Panc1 (cell line): ENCODE measurements around the gene NCOA3. TPM values are rescaled to one million over a fixed set of nuclear protein-coding genes. Genes with fewer than 3 reads are reported as not detected.

ENCODE experiments used
- ATAC-seq: fragments of 200-7000 bp; cut with Tn5 transposase; 2 replicates; pipeline ENCODE4 v1.9.1; 2020; ENCODE audit warnings: mild to moderate bottlenecking, moderate library complexity
- BruUV-seq: library from RNA; stranded (reverse); fragments of 400-500 nt; replicated peaks from 2 replicates; lab custom pipeline; 2021; lab: Mats Ljungman, UMichigan
- CTCF ChIA-PET: fragments of 300-600 bp; sonication (Branson Sonifier 250); formaldehyde crosslinking; loops from one replicate; lab custom pipeline; 2022; ENCODE audit warnings: antibody characterized with exemption; lab: Charles Lee
- POLR2A ChIA-PET: fragments of 300-600 bp; sonication (Branson Sonifier 250); formaldehyde crosslinking; loops from one replicate; lab custom pipeline; 2022; ENCODE audit warnings: antibody characterized with exemption; lab: Charles Lee
- DNase-seq: peaks from one replicate; pipeline ENCODE4 v3.0.0-alpha.2; 2010; ENCODE audit warnings: low read depth, low spot score
- H3K27ac ChIP-seq: 2 replicates; pipeline ENCODE4 v1.5.1; 2011; ENCODE audit warnings: mild to moderate bottlenecking, low read length, inconsistent platforms
- H3K27me3 ChIP-seq: fragments of 200-500 bp; sonication (Bioruptor generic); 2 replicates; pipeline ENCODE4 v1.6.0; 2014; ENCODE audit warnings: low read length, inconsistent platforms; ENCODE audit not compliant: control insufficient read depth, insufficient read depth
- H3K36me3 ChIP-seq: fragments of 200-500 bp; sonication (Bioruptor generic); 2 replicates; pipeline ENCODE4 v1.5.1; 2014; ENCODE audit warnings: inconsistent platforms, mild to moderate bottlenecking, low read length, moderate library complexity; ENCODE audit not compliant: control insufficient read depth, insufficient read depth
- H3K4me1 ChIP-seq: 2 replicates; pipeline ENCODE4 v1.5.1; 2011; ENCODE audit warnings: inconsistent platforms, mild to moderate bottlenecking, low read length, moderate library complexity; ENCODE audit not compliant: control insufficient read depth, insufficient read depth
- H3K4me3 ChIP-seq, 2 experiments: 2 replicates each; pipeline ENCODE4 v1.5.1; 2011 to 2012; ENCODE audit warnings: low read depth in 2 of 2, low read length in 2 of 2, mild to moderate bottlenecking in 2 of 2, inconsistent platforms in 1 of 2, moderate library complexity in 1 of 2
- H3K9me3 ChIP-seq: fragments of 200-500 bp; sonication (Bioruptor generic); 2 replicates; pipeline ENCODE4 v1.5.1; 2014; ENCODE audit warnings: low read depth, mild to moderate bottlenecking, inconsistent platforms, low read length, moderate library complexity; ENCODE audit not compliant: control insufficient read depth, insufficient read depth
- POLR2AphosphoS5 ChIP-seq: IDR thresholded peaks from 2 replicates; pipeline ENCODE4 v1.6.1; 2012; ENCODE audit warnings: mild to moderate bottlenecking, low read depth, low read length, moderate library complexity
- REST ChIP-seq, 2 experiments: IDR thresholded peaks; 2 replicates each; pipeline ENCODE4 v1.6.1; 2011 to 2012; ENCODE audit warnings: low read depth in 2 of 2, control low read depth in 1 of 2, low read length in 1 of 2, mild to moderate bottlenecking in 1 of 2, moderate library complexity in 1 of 2; ENCODE audit not compliant: insufficient read depth in 1 of 2
- SIN3A ChIP-seq: IDR thresholded peaks from 2 replicates; pipeline ENCODE4 v1.6.1; 2012; ENCODE audit warnings: low read depth, mild to moderate bottlenecking, low read length, moderate library complexity, borderline replicate concordance; ENCODE audit not compliant: insufficient read depth
- TCF7L2 ChIP-seq: IDR thresholded peaks from 2 replicates; pipeline ENCODE4 v1.6.1; 2011; ENCODE audit warnings: mild to moderate bottlenecking, low read depth, low read length, inconsistent platforms
- in situ Hi-C: cut with HindIII; loops from 2 replicates; pipeline ENCODE4 v1.10.0; 2016; ENCODE audit warnings: low sequenced_read_pairs, low pct_unique_long_range_greater_than_20kb
- intact Hi-C: fragments of 100-400 bp; cut with micrococcal nuclease; formaldehyde crosslinking; loops from one replicate; pipeline ENCODE4 v1.10.0; 2022; ENCODE audit not compliant: unreplicated experiment
- total RNA-seq: library from RNA; stranded (reverse); gene quantifications from one replicate; pipeline ENCODE4 v1.2.1, GENCODE V29; 2021; ENCODE audit not compliant: unreplicated experiment
- TF ChIP-seq, protein P1 (sequence below): fragments of 450-650 bp; IDR thresholded peaks from 2 replicates; pipeline ENCODE4 v1.5.1; 2017; ENCODE audit warnings: mild to moderate bottlenecking

Gene NCOA3
- total RNA-seq, 1 experiment from 2014 or later: 47.7 TPM

- Histone ChIP-seq H3K4me1 (peaks cover 3% of the 10 kb centered on the region; the same call in 1 of the 2 replicates), H3K9me3 (no peaks in the 10 kb centered on the region), H3K27ac (no peak overlapping the region), H3K27me3 (no peaks in the 10 kb centered on the region), H3K36me3 (no peaks in the 10 kb centered on the region), H3K4me3 (no peak overlapping the region)
- no peak for TF ChIP-seq REST (IDR thresholded peaks at IDR 0.05; ENCODE audit: insufficient read depth in 1 of 2, low read depth in 2 of 2, low read length in 1 of 2)
- TF ChIP-seq, protein P1, sequence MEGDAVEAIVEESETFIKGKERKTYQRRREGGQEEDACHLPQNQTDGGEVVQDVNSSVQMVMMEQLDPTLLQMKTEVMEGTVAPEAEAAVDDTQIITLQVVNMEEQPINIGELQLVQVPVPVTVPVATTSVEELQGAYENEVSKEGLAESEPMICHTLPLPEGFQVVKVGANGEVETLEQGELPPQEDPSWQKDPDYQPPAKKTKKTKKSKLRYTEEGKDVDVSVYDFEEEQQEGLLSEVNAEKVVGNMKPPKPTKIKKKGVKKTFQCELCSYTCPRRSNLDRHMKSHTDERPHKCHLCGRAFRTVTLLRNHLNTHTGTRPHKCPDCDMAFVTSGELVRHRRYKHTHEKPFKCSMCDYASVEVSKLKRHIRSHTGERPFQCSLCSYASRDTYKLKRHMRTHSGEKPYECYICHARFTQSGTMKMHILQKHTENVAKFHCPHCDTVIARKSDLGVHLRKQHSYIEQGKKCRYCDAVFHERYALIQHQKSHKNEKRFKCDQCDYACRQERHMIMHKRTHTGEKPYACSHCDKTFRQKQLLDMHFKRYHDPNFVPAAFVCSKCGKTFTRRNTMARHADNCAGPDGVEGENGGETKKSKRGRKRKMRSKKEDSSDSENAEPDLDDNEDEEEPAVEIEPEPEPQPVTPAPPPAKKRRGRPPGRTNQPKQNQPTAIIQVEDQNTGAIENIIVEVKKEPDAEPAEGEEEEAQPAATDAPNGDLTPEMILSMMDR: no peak
- no peak for TF ChIP-seq SIN3A
- TF ChIP-seq POLR2AphosphoS5: no peak
- TF ChIP-seq TCF7L2: no peak
- ChIA-PET POLR2A (no interaction called here), CTCF (no interaction called here)
- ATAC-seq (no peak), DNase-seq (no peak)
- intact Hi-C loops: no loop called here
- no TSS peak for BruUV-seq
- in situ Hi-C loops: no loop called here
Observed at GRCh38 chr20:47667531-47668312, 166.0 kb downstream of the NCOA3 start.

- BruUV-seq: no TSS peak
- no peak for ATAC-seq
- in situ Hi-C loops: no loop called here
Observed at GRCh38 chr20:47668313-47669151, 166.8 kb downstream of the NCOA3 start.

More at GRCh38 chr20:47668313-47669151, 166.8 kb downstream of the NCOA3 start:
- H3K4me3 ChIP-seq: no peak overlapping the region
- no peak for DNase-seq
- ChIA-PET CTCF (no interaction called here), POLR2A (no interaction called here)
- H3K4me1 ChIP-seq: peaks cover 1% of the 10 kb centered on the region; the same call in 1 of the 2 replicates
- H3K27ac ChIP-seq: no peak overlapping the region
- no peaks in the 10 kb centered on the region for H3K9me3 ChIP-seq
- H3K36me3 ChIP-seq: no peaks in the 10 kb centered on the region
- intact Hi-C loops: no loop called here
- no peak for TF ChIP-seq POLR2AphosphoS5
- TF ChIP-seq TCF7L2: no peak
- TF ChIP-seq SIN3A: no peak
- no peak for TF ChIP-seq REST (IDR thresholded peaks at IDR 0.05; ENCODE audit: insufficient read depth in 1 of 2, low read depth in 2 of 2, low read length in 1 of 2)
- TF ChIP-seq, protein P1: no peak
- H3K27me3 ChIP-seq: no peaks in the 10 kb centered on the region
